ENCODE measurements around the gene PRELID2.

DNA sequence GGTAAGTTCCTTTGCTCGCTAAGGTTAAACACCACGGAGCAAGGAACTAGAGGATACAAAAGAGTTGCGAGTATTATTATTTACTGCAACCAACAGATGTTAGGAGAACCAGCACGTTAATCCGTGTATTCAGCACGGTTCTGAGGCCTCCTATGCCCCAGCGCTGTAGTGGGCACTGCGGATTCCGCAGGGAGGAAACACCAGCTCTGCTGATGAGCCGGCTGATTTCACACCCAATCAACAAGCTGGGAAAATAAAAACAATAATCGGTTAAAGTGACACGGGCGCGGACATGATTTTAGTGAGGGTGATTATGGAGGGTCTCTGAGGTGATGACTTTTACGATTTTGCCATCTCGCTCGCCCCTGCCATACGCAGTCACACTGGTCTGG, 702 bp upstream of the PRELID2 start:
- TF ChIP-seq, protein P1, sequence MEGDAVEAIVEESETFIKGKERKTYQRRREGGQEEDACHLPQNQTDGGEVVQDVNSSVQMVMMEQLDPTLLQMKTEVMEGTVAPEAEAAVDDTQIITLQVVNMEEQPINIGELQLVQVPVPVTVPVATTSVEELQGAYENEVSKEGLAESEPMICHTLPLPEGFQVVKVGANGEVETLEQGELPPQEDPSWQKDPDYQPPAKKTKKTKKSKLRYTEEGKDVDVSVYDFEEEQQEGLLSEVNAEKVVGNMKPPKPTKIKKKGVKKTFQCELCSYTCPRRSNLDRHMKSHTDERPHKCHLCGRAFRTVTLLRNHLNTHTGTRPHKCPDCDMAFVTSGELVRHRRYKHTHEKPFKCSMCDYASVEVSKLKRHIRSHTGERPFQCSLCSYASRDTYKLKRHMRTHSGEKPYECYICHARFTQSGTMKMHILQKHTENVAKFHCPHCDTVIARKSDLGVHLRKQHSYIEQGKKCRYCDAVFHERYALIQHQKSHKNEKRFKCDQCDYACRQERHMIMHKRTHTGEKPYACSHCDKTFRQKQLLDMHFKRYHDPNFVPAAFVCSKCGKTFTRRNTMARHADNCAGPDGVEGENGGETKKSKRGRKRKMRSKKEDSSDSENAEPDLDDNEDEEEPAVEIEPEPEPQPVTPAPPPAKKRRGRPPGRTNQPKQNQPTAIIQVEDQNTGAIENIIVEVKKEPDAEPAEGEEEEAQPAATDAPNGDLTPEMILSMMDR (IDR thresholded peaks at IDR 0.05; ENCODE audit: insufficient read depth, low read length, poor library complexity, severe bottlenecking) = no peak
- TF ChIP-seq EZH2phosphoT487 (conservative IDR thresholded peaks at IDR 0.05; ENCODE audit: low read length) = no peak

Measured in SU-DHL-6 (cell line).